Smooth muscle cell of the brain vasculature (primary cell): ENCODE results near the gene ZFPM1.

Source experiments
- DNase-seq: peaks from one replicate; pipeline ENCODE4 v3.0.0-alpha.2; 2012; ENCODE audit warnings: low read depth, low spot score

Gene ZFPM1

GRCh38 chr16:88526008-88526905 lies 73.2 kb downstream of the ZFPM1 start:
- no peak for DNase-seq

GRCh38 chr16:88526906-88527185 lies 73.8 kb downstream of the ZFPM1 start:
- DNase-seq: no peak

- DNase-seq: no peak
Measured at GRCh38 chr16:88527186-88527936, 74.3 kb downstream of the ZFPM1 start.

GRCh38 chr16:88527937-88528743 lies 75.1 kb downstream of the ZFPM1 start:
- DNase-seq: no peak

GRCh38 chr16:88528902-88529318 lies 75.8 kb downstream of the ZFPM1 start:
- no peak for DNase-seq

GRCh38 chr16:88529596-88529995 lies 76.5 kb downstream of the ZFPM1 start:
- DNase-seq: no peak

GRCh38 chr16:88530051-88530857 lies 77.2 kb downstream of the ZFPM1 start:
- DNase-seq: no peak

- DNase-seq: no peak
Measured at GRCh38 chr16:88530858-88531203, 77.8 kb downstream of the ZFPM1 start.

- no peak for DNase-seq
Measured at GRCh38 chr16:88531346-88531745, 78.3 kb downstream of the ZFPM1 start.

GRCh38 chr16:88531931-88532433 lies 78.9 kb downstream of the ZFPM1 start:
- no peak for DNase-seq

- DNase-seq: no peak
Measured at GRCh38 chr16:88532434-88533241, 79.6 kb downstream of the ZFPM1 start.

GRCh38 chr16:88533381-88533917 lies 80.4 kb downstream of the ZFPM1 start:
- no peak for DNase-seq

- DNase-seq: no peak
Measured at GRCh38 chr16:88533932-88534637, 81.0 kb downstream of the ZFPM1 start.

- DNase-seq: no peak
Measured at GRCh38 chr16:88534638-88535190, 81.6 kb downstream of the ZFPM1 start.

GRCh38 chr16:88535191-88535856 lies 82.2 kb downstream of the ZFPM1 start:
- DNase-seq: no peak

- no peak for DNase-seq
Measured at GRCh38 chr16:88535857-88536222, 82.8 kb downstream of the ZFPM1 start.

GRCh38 chr16:88536510-88536909 lies 83.4 kb downstream of the ZFPM1 start:
- no peak for DNase-seq

- no peak for DNase-seq
Measured at GRCh38 chr16:88536971-88537751, 84.1 kb downstream of the ZFPM1 start.
